Type B pancreatic cell (in vitro differentiated cells): Measurements from ENCODE around the gene DNAAF8. TPM values are rescaled to one million over a fixed set of nuclear protein-coding genes. Genes with fewer than 3 reads are reported as not detected.

Experiments
- DNase-seq: peaks from one replicate; pipeline ENCODE4 v3.0.0; 2021; ENCODE audit warnings: mixed read lengths; ENCODE audit not compliant: unreplicated experiment; ENCODE audit errors: extremely low spot score
- H3K27ac Mint-ChIP-seq: 2 replicates; pipeline ENCODE4 v1.8.0; 2021; ENCODE audit warnings: mild to moderate bottlenecking, mixed read lengths
- H3K27me3 Mint-ChIP-seq: 2 replicates; pipeline ENCODE4 v1.8.0; 2021; ENCODE audit warnings: mixed read lengths
- H3K36me3 Mint-ChIP-seq: 2 replicates; pipeline ENCODE4 v1.8.0; 2021; ENCODE audit warnings: mixed read lengths
- H3K4me1 Mint-ChIP-seq: one replicate; pipeline ENCODE4 v1.8.0; 2021; ENCODE audit warnings: mixed read lengths; ENCODE audit not compliant: unreplicated experiment
- H3K4me3 Mint-ChIP-seq: 2 replicates; pipeline ENCODE4 v1.8.0; 2021; ENCODE audit warnings: mild to moderate bottlenecking, mixed read lengths
- H3K9me3 Mint-ChIP-seq: 2 replicates; pipeline ENCODE4 v1.8.0; 2021; ENCODE audit warnings: mixed read lengths
- total RNA-seq: library from RNA; stranded (reverse); gene quantifications from 2 replicates; pipeline ENCODE4 v1.2.1, GENCODE V29; 2021; ENCODE audit warnings: low replicate concordance
- TF ChIP-seq, protein P1 (sequence below): fragments of 200-600 bp; sonication (generic); conservative IDR thresholded peaks from 2 replicates; pipeline ENCODE4 v1.5.0; 2021; ENCODE audit warnings: antibody characterized with exemption, mild to moderate bottlenecking

Gene DNAAF8
- total RNA-seq, 1 donor from 2014 or later, result 2.6 TPM

- Mint-ChIP-seq H3K27me3 (no peaks in the 10 kb centered on the region), H3K4me1 (no peaks in the 10 kb centered on the region), H3K27ac (no peak overlapping the region), H3K9me3 (no peaks in the 10 kb centered on the region), H3K36me3 (peaks cover 15% of the 10 kb centered on the region), H3K4me3 (no peak overlapping the region)
- TF ChIP-seq, protein P1, sequence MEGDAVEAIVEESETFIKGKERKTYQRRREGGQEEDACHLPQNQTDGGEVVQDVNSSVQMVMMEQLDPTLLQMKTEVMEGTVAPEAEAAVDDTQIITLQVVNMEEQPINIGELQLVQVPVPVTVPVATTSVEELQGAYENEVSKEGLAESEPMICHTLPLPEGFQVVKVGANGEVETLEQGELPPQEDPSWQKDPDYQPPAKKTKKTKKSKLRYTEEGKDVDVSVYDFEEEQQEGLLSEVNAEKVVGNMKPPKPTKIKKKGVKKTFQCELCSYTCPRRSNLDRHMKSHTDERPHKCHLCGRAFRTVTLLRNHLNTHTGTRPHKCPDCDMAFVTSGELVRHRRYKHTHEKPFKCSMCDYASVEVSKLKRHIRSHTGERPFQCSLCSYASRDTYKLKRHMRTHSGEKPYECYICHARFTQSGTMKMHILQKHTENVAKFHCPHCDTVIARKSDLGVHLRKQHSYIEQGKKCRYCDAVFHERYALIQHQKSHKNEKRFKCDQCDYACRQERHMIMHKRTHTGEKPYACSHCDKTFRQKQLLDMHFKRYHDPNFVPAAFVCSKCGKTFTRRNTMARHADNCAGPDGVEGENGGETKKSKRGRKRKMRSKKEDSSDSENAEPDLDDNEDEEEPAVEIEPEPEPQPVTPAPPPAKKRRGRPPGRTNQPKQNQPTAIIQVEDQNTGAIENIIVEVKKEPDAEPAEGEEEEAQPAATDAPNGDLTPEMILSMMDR, result no peak
- DNase-seq, result no peak
Measured at GRCh38 chr16:4713663-4714501, 20.5 kb upstream of the DNAAF8 start.

DNA sequence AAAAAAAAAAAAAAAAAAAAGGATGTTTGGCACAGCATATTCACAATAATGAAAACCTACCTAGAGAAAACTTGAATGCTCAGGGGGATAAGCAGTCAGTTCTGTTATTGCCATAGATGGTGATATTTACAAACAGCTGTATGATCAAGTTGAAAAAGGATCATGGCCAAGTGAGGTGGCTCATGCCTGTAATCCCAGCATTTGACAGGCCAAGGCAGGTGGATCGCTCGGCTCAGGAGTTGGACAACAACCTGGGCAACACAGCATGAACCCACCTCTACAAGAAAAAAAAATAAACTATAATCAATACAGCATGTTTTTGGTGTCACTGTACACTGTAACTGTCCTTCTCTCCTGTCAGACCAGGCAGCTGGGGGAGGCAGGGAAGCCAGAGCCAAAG lies 19.3 kb upstream of the DNAAF8 start:
- Mint-ChIP-seq H3K4me1 (no peaks in the 10 kb centered on the region), H3K9me3 (no peaks in the 10 kb centered on the region), H3K4me3 (no peak overlapping the region), H3K36me3 (peaks cover 12% of the 10 kb centered on the region), H3K27me3 (no peaks in the 10 kb centered on the region), H3K27ac (no peak overlapping the region)
- DNase-seq, result no peak
- TF ChIP-seq, protein P1, result no peak

DNA sequence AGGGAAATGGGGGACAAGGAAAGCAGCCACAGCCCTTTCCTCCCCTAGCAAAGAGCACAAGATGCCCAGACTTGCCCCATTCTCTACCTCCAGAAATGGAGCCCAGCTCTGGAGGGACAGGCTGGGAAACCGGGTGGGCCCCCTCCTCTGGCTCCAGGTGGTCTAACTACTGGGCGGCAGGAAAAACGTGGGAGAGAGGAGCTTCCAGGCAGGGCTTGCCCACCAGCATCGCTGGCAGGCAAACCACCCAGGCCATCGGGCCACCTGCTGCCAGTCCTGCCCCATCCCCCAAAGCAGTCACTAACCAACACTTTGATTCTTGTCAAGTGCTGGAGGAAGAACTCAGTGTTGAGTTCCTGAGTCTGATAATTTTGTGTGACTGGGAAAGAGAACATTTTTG lies 15.9 kb upstream of the DNAAF8 start:
- no peaks in the 10 kb centered on the region for H3K27me3 Mint-ChIP-seq
- H3K27ac Mint-ChIP-seq, result no peak overlapping the region
- no peaks in the 10 kb centered on the region for H3K4me1 Mint-ChIP-seq
- TF ChIP-seq, protein P1, result no peak
- no peaks in the 10 kb centered on the region for H3K9me3 Mint-ChIP-seq
- DNase-seq, result no peak
- no peak overlapping the region for H3K4me3 Mint-ChIP-seq
- H3K36me3 Mint-ChIP-seq, result peaks cover 1% of the 10 kb centered on the region

GRCh38 chr16:4723071-4723767 lies 11.1 kb upstream of the DNAAF8 start:
- DNase-seq, result no peak
- Mint-ChIP-seq H3K4me3 (no peak overlapping the region), H3K27me3 (no peaks in the 10 kb centered on the region), H3K9me3 (no peaks in the 10 kb centered on the region), H3K36me3 (no peaks in the 10 kb centered on the region), H3K27ac (no peak overlapping the region), H3K4me1 (no peaks in the 10 kb centered on the region)
- TF ChIP-seq, protein P1, result no peak

DNA sequence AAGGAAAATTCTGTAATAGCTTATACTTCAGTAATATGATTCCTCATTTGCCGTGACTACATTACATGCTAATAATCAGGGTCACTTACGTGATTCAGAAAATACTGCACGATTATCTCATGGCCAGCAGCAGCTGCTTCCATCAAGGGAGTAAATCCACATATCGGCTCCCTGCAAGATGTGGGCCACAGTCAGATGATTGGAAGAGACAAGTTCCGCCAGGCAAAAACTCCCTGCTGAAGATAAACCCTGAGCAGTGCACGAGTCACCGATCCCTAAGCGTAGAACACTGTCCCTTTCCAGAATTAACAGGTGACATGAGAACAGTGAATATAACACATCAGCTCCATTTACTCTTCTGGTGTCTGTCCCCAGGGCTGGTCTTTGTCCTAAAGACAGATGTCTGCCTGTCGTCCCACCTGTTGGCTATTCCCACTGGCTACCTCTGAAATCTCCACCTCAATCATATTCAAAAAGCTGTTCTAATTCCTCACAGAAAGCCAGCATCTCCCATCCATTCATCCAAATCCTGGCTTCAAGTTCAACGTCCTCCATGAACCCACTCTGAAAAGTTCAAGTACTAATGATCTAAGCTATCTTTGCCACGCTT lies 9.6 kb upstream of the DNAAF8 start:
- Mint-ChIP-seq H3K27me3 (no peaks in the 10 kb centered on the region), H3K9me3 (no peaks in the 10 kb centered on the region), H3K36me3 (no peaks in the 10 kb centered on the region), H3K27ac (no peak overlapping the region), H3K4me1 (no peaks in the 10 kb centered on the region), H3K4me3 (no peak overlapping the region)
- TF ChIP-seq, protein P1, result no peak
- DNase-seq, result no peak
